OCI-LY7 (cell line): Measurements from ENCODE around the gene GPR31. TPM values are rescaled to one million over a fixed set of nuclear protein-coding genes. Genes with fewer than 3 reads are reported as not detected.

ENCODE experiments used
- BruUV-seq: library from RNA; stranded (reverse); fragments of 400-500 nt; replicated peaks from 2 replicates; lab custom pipeline; 2021; lab: Mats Ljungman, UMichigan
- CTCF ChIA-PET: fragments of 300-600 bp; sonication (Branson Sonifier 250); formaldehyde crosslinking; loops from one replicate; lab custom pipeline; 2022; ENCODE audit warnings: antibody characterized with exemption; ENCODE audit not compliant: unreplicated experiment; lab: Charles Lee
- POLR2A ChIA-PET: fragments of 300-600 bp; sonication (Branson Sonifier 250); formaldehyde crosslinking; loops from one replicate; lab custom pipeline; 2022; ENCODE audit warnings: antibody characterized with exemption; lab: Charles Lee
- DNase-seq: peaks from one replicate; pipeline ENCODE4 v3.0.0-alpha.2; 2015; ENCODE audit warnings: low spot score
- H2AFZ ChIP-seq: fragments of 200-600 bp; sonication (generic), shearing (Covaris generic); 2 replicates; pipeline ENCODE4 v1.6.1; 2014; ENCODE audit warnings: mild to moderate bottlenecking, antibody characterized with exemption, low read length, moderate library complexity
- H3K27ac ChIP-seq: fragments of 200-600 bp; sonication (generic); 2 replicates; pipeline ENCODE4 v1.5.1; 2014; ENCODE audit warnings: mixed run types, low read depth, mild to moderate bottlenecking, moderate library complexity, low read length, inconsistent platforms; ENCODE audit not compliant: poor library complexity, severe bottlenecking
- H3K36me3 ChIP-seq: fragments of 200-600 bp; sonication (generic); 2 replicates; pipeline ENCODE4 v1.6.1; 2014; ENCODE audit warnings: mild to moderate bottlenecking, antibody characterized with exemption, low read length, moderate library complexity, mixed read lengths; ENCODE audit not compliant: insufficient read depth
- H3K4me1 ChIP-seq: fragments of 200-600 bp; sonication (generic); 2 replicates; pipeline ENCODE4 v1.5.1; 2014; ENCODE audit warnings: mild to moderate bottlenecking, low read length; ENCODE audit not compliant: insufficient read depth, poor library complexity, severe bottlenecking
- H3K4me2 ChIP-seq: fragments of 200-600 bp; sonication (generic); 2 replicates; pipeline ENCODE4 v1.6.1; 2014; ENCODE audit warnings: mild to moderate bottlenecking, low read length
- H3K4me3 ChIP-seq: fragments of 200-600 bp; sonication (generic); 2 replicates; pipeline ENCODE4 v1.5.1; 2014; ENCODE audit warnings: mild to moderate bottlenecking, low read depth, low read length; ENCODE audit not compliant: poor library complexity, severe bottlenecking
- H3K79me2 ChIP-seq: fragments of 200-600 bp; sonication (generic); 2 replicates; pipeline ENCODE4 v1.6.1; 2016; ENCODE audit warnings: low read depth, mild to moderate bottlenecking, low read length, moderate library complexity, mixed read lengths; ENCODE audit not compliant: insufficient read depth
- H3K9me2 ChIP-seq: fragments of 200-600 bp; sonication (generic); 2 replicates; pipeline ENCODE4 v1.6.1; 2016; ENCODE audit warnings: mild to moderate bottlenecking, low read length, mixed read lengths; ENCODE audit not compliant: insufficient read depth
- H3K9me3 ChIP-seq: fragments of 200-600 bp; sonication (generic); 2 replicates; pipeline ENCODE4 v1.6.1; 2014; ENCODE audit warnings: mild to moderate bottlenecking, mixed run types, low read length, mixed read lengths
- H4K20me1 ChIP-seq: fragments of 200-600 bp; sonication (generic); 2 replicates; pipeline ENCODE4 v1.6.1; 2014; ENCODE audit warnings: mild to moderate bottlenecking, antibody characterized with exemption, low read length, moderate library complexity, mixed read lengths; ENCODE audit not compliant: insufficient read depth
- CTCF ChIP-seq: fragments of 200-600 bp; sonication (generic); conservative IDR thresholded peaks from 2 replicates; pipeline ENCODE4 v1.5.1; 2014; ENCODE audit warnings: mild to moderate bottlenecking, antibody characterized with exemption, low read length, moderate library complexity, mixed read lengths
- EZH2phosphoT487 ChIP-seq: fragments of 200-600 bp; sonication (generic); IDR thresholded peaks from 2 replicates; pipeline ENCODE4 v1.6.1; 2018; ENCODE audit warnings: low read depth, borderline replicate concordance, mild to moderate bottlenecking, mixed run types, antibody characterized with exemption, low read length, moderate library complexity, mixed read lengths
- intact Hi-C: fragments of 100-400 bp; cut with micrococcal nuclease; formaldehyde crosslinking; loops from one replicate; pipeline ENCODE4 v1.10.0; 2022; ENCODE audit not compliant: unreplicated experiment
- total RNA-seq, 2 experiments: library from RNA; depleted of rRNA in 1 of 2; stranded (reverse); fragments of >200 nt in 1 of 2; shearing (Covaris generic) in 1 of 2; gene quantifications; 2 replicates each; pipeline ENCODE4 v1.2.3, GENCODE V29; 2014 to 2022

GPR31 gene
- total RNA-seq, 2 experiments from 2014 or later = not detected

- Histone ChIP-seq H3K4me1 (peaks cover 29% of the 10 kb centered on the region), H3K4me2 (peak overlapping the region; percentile 39), H3K27ac (peak overlapping the region; percentile 33), H2AFZ (peak overlapping the region; percentile 76; the same call in 1 of the 2 replicates), H3K9me2 (no peaks in the 10 kb centered on the region), H3K79me2 (no peaks in the 10 kb centered on the region), H3K4me3 (no peak overlapping the region), H4K20me1 (no peaks in the 10 kb centered on the region), H3K36me3 (no peaks in the 10 kb centered on the region; the same call in 1 of the 2 replicates), H3K9me3 (no peaks in the 10 kb centered on the region)
- intact Hi-C loops = no loop called here
- no TSS peak for BruUV-seq
- ChIA-PET CTCF (interaction anchor here (1.0 kb wide), 1 partner anchor 161 kb away, joined by 3 read pairs; the partner anchor contains the start of gene UNC93A), POLR2A (interaction anchor here (0.6 to 1.9 kb wide), 8 partner anchors 10 to 111 kb away, joined by 3 to 10 read pairs (median 4); no protein-coding TSS in a partner anchor)
- no peak for TF ChIP-seq EZH2phosphoT487
- no peak for TF ChIP-seq CTCF
- peak; percentile 77 for DNase-seq
These were observed 27.6 kb downstream of the GPR31 start for GRCh38 chr6:167130008-167130677.

- no peak overlapping the region for H3K27ac ChIP-seq
- no peaks in the 10 kb centered on the region for H4K20me1 ChIP-seq
- H3K36me3 ChIP-seq = no peaks in the 10 kb centered on the region; the same call in 1 of the 2 replicates
- H3K4me3 ChIP-seq = no peak overlapping the region
- H3K79me2 ChIP-seq = no peaks in the 10 kb centered on the region
- no peaks in the 10 kb centered on the region for H3K9me3 ChIP-seq
- no peaks in the 10 kb centered on the region for H3K9me2 ChIP-seq
- peak overlapping the region; percentile 76; the same call in 1 of the 2 replicates for H2AFZ ChIP-seq
- BruUV-seq = no TSS peak
- POLR2A ChIA-PET = interaction anchor here (0.6 to 1.9 kb wide), 11 partner anchors 9 to 237 kb away, joined by 3 to 10 read pairs (median 3); no protein-coding TSS in a partner anchor
- DNase-seq = no peak
- CTCF ChIA-PET = interaction anchor here (0.5 to 1.0 kb wide), 2 partner anchors 84 to 161 kb away, joined by 3 to 4 read pairs; partner anchors contain the start of gene UNC93A
- intact Hi-C loops = no loop called here
- peaks cover 35% of the 10 kb centered on the region for H3K4me1 ChIP-seq
- TF ChIP-seq EZH2phosphoT487 (no peak), CTCF (no peak)
- peak overlapping the region; percentile 39 for H3K4me2 ChIP-seq
These were observed 28.2 kb downstream of the GPR31 start for GRCh38 chr6:167129562-167129961.
